ENCODE data around the gene HAPLN3.

HAPLN3 gene

GRCh38 chr15:88842156-88842555 lies 53.2 kb downstream of the HAPLN3 start:
- Histone ChIP-seq H3K9me3 (replicated peaks; ENCODE audit: insufficient read depth, low read length) (no peaks in the 10 kb centered on the region), H3K9ac (ENCODE audit: low read length) (no peak overlapping the region), H3F3A (ENCODE audit: insufficient read depth, low read length) (no peaks in the 10 kb centered on the region), H3K27ac (ENCODE audit: low read length) (no peak overlapping the region), H3K27me3 (replicated peaks; ENCODE audit: insufficient read depth, low read length) (no peaks in the 10 kb centered on the region), H3K36me3 (replicated peaks; ENCODE audit: insufficient read depth, low read length) (no peaks in the 10 kb centered on the region), H3K4me1 (ENCODE audit: low read length) (no peaks in the 10 kb centered on the region), H3K4me3 (ENCODE audit: low read length) (no peak overlapping the region), H4K20me1 (ENCODE audit: insufficient read depth, low read length) (no peaks in the 10 kb centered on the region), H3K9me2 (replicated peaks; ENCODE audit: insufficient read depth, low read length) (no peaks in the 10 kb centered on the region), H3K4me2 (ENCODE audit: low read depth, low read length) (no peak overlapping the region), H3K79me2 (ENCODE audit: low read length) (no peaks in the 10 kb centered on the region), H2AFZ (ENCODE audit: low read length) (no peak overlapping the region)
- DNase-seq: no peak
- TF ChIP-seq CTCF (IDR thresholded peaks at IDR 0.05; ENCODE audit: low read length) (no peak), EZH2 (optimal IDR thresholded peaks at IDR 0.05; ENCODE audit: low read depth, low read length) (no peak), EZH2phosphoT487 (IDR thresholded peaks at IDR 0.05; ENCODE audit: low read length) (no peak)

- no peak for TF ChIP-seq EZH2phosphoT487 (IDR thresholded peaks at IDR 0.05; ENCODE audit: low read length)
- no peak for TF ChIP-seq CTCF (IDR thresholded peaks at IDR 0.05; ENCODE audit: low read length)
- no peak for TF ChIP-seq EZH2 (optimal IDR thresholded peaks at IDR 0.05; ENCODE audit: low read depth, low read length)
- Histone ChIP-seq H3K4me1 (ENCODE audit: low read length) (no peaks in the 10 kb centered on the region), H3K79me2 (ENCODE audit: low read length) (no peaks in the 10 kb centered on the region), H3K27me3 (replicated peaks; ENCODE audit: insufficient read depth, low read length) (no peaks in the 10 kb centered on the region), H3K9me2 (replicated peaks; ENCODE audit: insufficient read depth, low read length) (no peaks in the 10 kb centered on the region), H4K20me1 (ENCODE audit: insufficient read depth, low read length) (no peaks in the 10 kb centered on the region), H3K36me3 (replicated peaks; ENCODE audit: insufficient read depth, low read length) (no peaks in the 10 kb centered on the region), H2AFZ (ENCODE audit: low read length) (no peak overlapping the region), H3K9ac (ENCODE audit: low read length) (no peak overlapping the region), H3K27ac (ENCODE audit: low read length) (no peak overlapping the region), H3K4me2 (ENCODE audit: low read depth, low read length) (no peak overlapping the region), H3K9me3 (replicated peaks; ENCODE audit: insufficient read depth, low read length) (no peaks in the 10 kb centered on the region), H3K4me3 (ENCODE audit: low read length) (no peak overlapping the region), H3F3A (ENCODE audit: insufficient read depth, low read length) (no peaks in the 10 kb centered on the region)
- no peak for DNase-seq
Measured at GRCh38 chr15:88841236-88841635, 54.1 kb downstream of the HAPLN3 start.

- Histone ChIP-seq H3K9me3 (replicated peaks; ENCODE audit: insufficient read depth, low read length) (no peaks in the 10 kb centered on the region), H3K4me2 (ENCODE audit: low read depth, low read length) (no peak overlapping the region), H3F3A (ENCODE audit: insufficient read depth, low read length) (no peaks in the 10 kb centered on the region), H3K79me2 (ENCODE audit: low read length) (no peaks in the 10 kb centered on the region), H3K36me3 (replicated peaks; ENCODE audit: insufficient read depth, low read length) (no peaks in the 10 kb centered on the region), H3K9ac (ENCODE audit: low read length) (no peak overlapping the region), H3K27me3 (replicated peaks; ENCODE audit: insufficient read depth, low read length) (no peaks in the 10 kb centered on the region), H3K9me2 (replicated peaks; ENCODE audit: insufficient read depth, low read length) (no peaks in the 10 kb centered on the region), H3K27ac (ENCODE audit: low read length) (no peak overlapping the region), H2AFZ (ENCODE audit: low read length) (no peak overlapping the region), H3K4me1 (ENCODE audit: low read length) (no peaks in the 10 kb centered on the region), H4K20me1 (ENCODE audit: insufficient read depth, low read length) (no peaks in the 10 kb centered on the region), H3K4me3 (ENCODE audit: low read length) (no peak overlapping the region)
- TF ChIP-seq EZH2phosphoT487 (IDR thresholded peaks at IDR 0.05; ENCODE audit: low read length) (no peak), CTCF (IDR thresholded peaks at IDR 0.05; ENCODE audit: low read length) (no peak), EZH2 (optimal IDR thresholded peaks at IDR 0.05; ENCODE audit: low read depth, low read length) (no peak)
- DNase-seq: no peak
Measured at GRCh38 chr15:88839961-88840360, 55.4 kb downstream of the HAPLN3 start.

Measured in MM.1S (cell line).